ENCODE results near the gene CXCL13.
"Not testable (repeated sequence)": the region's sequence is repeated elsewhere in the genome, so short reads cannot be mapped to it uniquely, and the experiment has no call there.

CXCL13 gene

GRCh38 chr4:77613267-77613666, 7.6 kb downstream of the CXCL13 start:
- no peak for DNase-seq

GRCh38 chr4:77615153-77615552, 9.5 kb downstream of the CXCL13 start:
- DNase-seq, result no peak

GRCh38 chr4:77617203-77617602, 11.6 kb downstream of the CXCL13 start:
- peak; percentile 2 for DNase-seq

GRCh38 chr4:77618383-77619241, 13.0 kb downstream of the CXCL13 start:
- peak; percentile 90 for DNase-seq

GRCh38 chr4:77619408-77619807, 13.8 kb downstream of the CXCL13 start:
- DNase-seq, result peak; percentile 63

GRCh38 chr4:77621254-77621653, 15.6 kb downstream of the CXCL13 start:
- DNase-seq, result peak; percentile 19

- no peak for DNase-seq
These were observed 17.5 kb downstream of the CXCL13 start for GRCh38 chr4:77623091-77623490.

- peak; percentile 37 for DNase-seq
These were observed 18.6 kb downstream of the CXCL13 start for GRCh38 chr4:77624213-77624612.

- DNase-seq, result no peak
These were observed 19.9 kb downstream of the CXCL13 start for GRCh38 chr4:77625485-77625884.

- DNase-seq, result no peak
These were observed 24.3 kb downstream of the CXCL13 start for GRCh38 chr4:77629885-77630284.

- no peak for DNase-seq
These were observed 25.7 kb downstream of the CXCL13 start for GRCh38 chr4:77631276-77631675.

GRCh38 chr4:77634132-77634785, 28.6 kb downstream of the CXCL13 start:
- no peak for DNase-seq

GRCh38 chr4:77635246-77635645, 29.6 kb downstream of the CXCL13 start:
- DNase-seq, result peak; percentile 11

- no peak for DNase-seq
These were observed 30.3 kb downstream of the CXCL13 start for GRCh38 chr4:77635876-77636275.

- DNase-seq, result peak; percentile 96
These were observed 31.3 kb downstream of the CXCL13 start for GRCh38 chr4:77636902-77637301.

- not testable (repeated sequence) for DNase-seq
These were observed 38.4 kb downstream of the CXCL13 start for GRCh38 chr4:77644069-77644468.

- peak; percentile 15 for DNase-seq
These were observed 45.2 kb downstream of the CXCL13 start for GRCh38 chr4:77650787-77651186.

- no peak for DNase-seq
These were observed 46.2 kb downstream of the CXCL13 start for GRCh38 chr4:77651820-77652219.

GRCh38 chr4:77652237-77652897, 46.7 kb downstream of the CXCL13 start:
- peak; percentile 25 for DNase-seq

- no peak for DNase-seq
These were observed 47.6 kb downstream of the CXCL13 start for GRCh38 chr4:77653162-77653758.

- DNase-seq, result not testable (repeated sequence)
These were observed 54.7 kb downstream of the CXCL13 start for GRCh38 chr4:77660318-77660717.
